Measurements from ENCODE around the gene CR1. TPM values are rescaled to one million over a fixed set of nuclear protein-coding genes. Genes with fewer than 3 reads are reported as not detected.

The CR1 gene
- total and polyA plus RNA-seq, 9 of the 15 experiments (the other 6 are each of a cell fraction or from before 2014, with no cell fraction given): 0.07 to 0.47 (median 0.18) TPM

- no peak for TF ChIP-seq RBM15 (IDR thresholded peaks at IDR 0.05; ENCODE audit: insufficient read depth, low read length)
- no peak for TF ChIP-seq ELK1 (CRISPR knock-in tag; IDR thresholded peaks at IDR 0.05)
- TF ChIP-seq POLR3A (IDR thresholded peaks at IDR 0.05; ENCODE audit: borderline replicate concordance, extremely low read depth, insufficient read depth, insufficient read length): no peak
- TF ChIP-seq ZNF212 (CRISPR knock-in tag; IDR thresholded peaks at IDR 0.05): no peak
- no peak for TF ChIP-seq CHCHD3 (CRISPR knock-in tag; IDR thresholded peaks at IDR 0.05)
- TF ChIP-seq, protein P1, sequence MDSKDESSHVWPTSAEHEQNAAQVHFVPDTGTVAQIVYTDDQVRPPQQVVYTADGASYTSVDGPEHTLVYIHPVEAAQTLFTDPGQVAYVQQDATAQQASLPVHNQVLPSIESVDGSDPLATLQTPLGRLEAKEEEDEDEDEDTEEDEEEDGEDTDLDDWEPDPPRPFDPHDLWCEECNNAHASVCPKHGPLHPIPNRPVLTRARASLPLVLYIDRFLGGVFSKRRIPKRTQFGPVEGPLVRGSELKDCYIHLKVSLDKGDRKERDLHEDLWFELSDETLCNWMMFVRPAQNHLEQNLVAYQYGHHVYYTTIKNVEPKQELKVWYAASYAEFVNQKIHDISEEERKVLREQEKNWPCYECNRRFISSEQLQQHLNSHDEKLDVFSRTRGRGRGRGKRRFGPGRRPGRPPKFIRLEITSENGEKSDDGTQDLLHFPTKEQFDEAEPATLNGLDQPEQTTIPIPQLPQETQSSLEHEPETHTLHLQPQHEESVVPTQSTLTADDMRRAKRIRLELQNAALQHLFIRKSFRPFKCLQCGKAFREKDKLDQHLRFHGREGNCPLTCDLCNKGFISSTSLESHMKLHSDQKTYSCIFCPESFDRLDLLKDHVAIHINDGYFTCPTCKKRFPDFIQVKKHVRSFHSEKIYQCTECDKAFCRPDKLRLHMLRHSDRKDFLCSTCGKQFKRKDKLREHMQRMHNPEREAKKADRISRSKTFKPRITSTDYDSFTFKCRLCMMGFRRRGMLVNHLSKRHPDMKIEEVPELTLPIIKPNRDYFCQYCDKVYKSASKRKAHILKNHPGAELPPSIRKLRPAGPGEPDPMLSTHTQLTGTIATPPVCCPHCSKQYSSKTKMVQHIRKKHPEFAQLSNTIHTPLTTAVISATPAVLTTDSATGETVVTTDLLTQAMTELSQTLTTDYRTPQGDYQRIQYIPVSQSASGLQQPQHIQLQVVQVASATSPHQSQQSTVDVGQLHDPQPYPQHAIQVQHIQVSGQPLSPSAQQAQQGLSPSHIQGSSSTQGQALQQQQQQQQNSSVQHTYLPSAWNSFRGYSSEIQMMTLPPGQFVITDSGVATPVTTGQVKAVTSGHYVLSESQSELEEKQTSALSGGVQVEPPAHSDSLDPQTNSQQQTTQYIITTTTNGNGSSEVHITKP (IDR thresholded peaks at IDR 0.05; ENCODE audit: partially characterized antibody): peak; percentile 19
- TF ChIP-seq ZNF121 (CRISPR knock-in tag; conservative IDR thresholded peaks at IDR 0.05): no peak
- TF ChIP-seq, protein P2, sequence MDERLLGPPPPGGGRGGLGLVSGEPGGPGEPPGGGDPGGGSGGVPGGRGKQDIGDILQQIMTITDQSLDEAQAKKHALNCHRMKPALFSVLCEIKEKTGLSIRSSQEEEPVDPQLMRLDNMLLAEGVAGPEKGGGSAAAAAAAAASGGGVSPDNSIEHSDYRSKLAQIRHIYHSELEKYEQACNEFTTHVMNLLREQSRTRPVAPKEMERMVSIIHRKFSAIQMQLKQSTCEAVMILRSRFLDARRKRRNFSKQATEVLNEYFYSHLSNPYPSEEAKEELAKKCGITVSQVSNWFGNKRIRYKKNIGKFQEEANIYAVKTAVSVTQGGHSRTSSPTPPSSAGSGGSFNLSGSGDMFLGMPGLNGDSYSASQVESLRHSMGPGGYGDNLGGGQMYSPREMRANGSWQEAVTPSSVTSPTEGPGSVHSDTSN (CRISPR knock-in tag; IDR thresholded peaks at IDR 0.05; ENCODE audit: low read depth): no peak
- TF ChIP-seq, protein P2 (tag; conservative IDR thresholded peaks at IDR 0.05; ENCODE audit: low read depth): 0 out of 2 replicates have a peak, but pooled peaks have one; percentile 10
- no peak for TF ChIP-seq PCBP1 (IDR thresholded peaks at IDR 0.05; ENCODE audit: low read depth, low read length, poor library complexity, severe bottlenecking)
- TF ChIP-seq PYGO2 (tag; IDR thresholded peaks at IDR 0.05): no peak
- TF ChIP-seq ILK (tag; IDR thresholded peaks at IDR 0.05; ENCODE audit: borderline replicate concordance, low read depth): no peak
- no peak for TF ChIP-seq ZNF57 (CRISPR knock-in tag; IDR thresholded peaks at IDR 0.05)
- no peak for TF ChIP-seq E2F1 (CRISPR knock-in tag; IDR thresholded peaks at IDR 0.05)
- no peak for TF ChIP-seq ZNF124 (CRISPR knock-in tag; IDR thresholded peaks at IDR 0.05)
- no peak for TF ChIP-seq CBX3 (IDR thresholded peaks at IDR 0.05; ENCODE audit: borderline replicate concordance in 1 of 2, low read length in 2 of 2)
- TF ChIP-seq ZNF584 (CRISPR knock-in tag; IDR thresholded peaks at IDR 0.05; ENCODE audit: low read depth): no peak
- no peak for TF ChIP-seq MED1 (CRISPR knock-in tag; IDR thresholded peaks at IDR 0.05; ENCODE audit: borderline replicate concordance)
- TF ChIP-seq TAF1 (IDR thresholded peaks at IDR 0.05; ENCODE audit: control insufficient read depth, extremely low read depth, insufficient read depth, low read length, severe bottlenecking): no peak
Observed at GRCh38 chr1:207670997-207671396, 175.0 kb downstream of the CR1 start (continued).
